AG04449 (cell line): ENCODE measurements around the gene TMEM200C.

Experiments
- CTCF ChIA-PET: fragments of 350-600 bp; formaldehyde crosslinking; extraction: SDS; loops from one replicate; lab custom pipeline; 2021; ENCODE audit warnings: antibody characterized with exemption; lab: Yijun Ruan, JAX
- POLR2A ChIA-PET: fragments of 400-600, 350-600 bp; formaldehyde crosslinking; extraction: SDS; loops from one replicate; lab custom pipeline; 2020; ENCODE audit warnings: antibody characterized with exemption, inconsistent platforms; lab: Yijun Ruan, JAX
- DNase-seq: peaks from one replicate; pipeline ENCODE4 v3.0.0-alpha.2; 2010; ENCODE audit warnings: low read depth, low spot score
- H3K4me3 ChIP-seq: 2 replicates; pipeline ENCODE4 v1.5.1; 2011; ENCODE audit warnings: low read depth, mild to moderate bottlenecking, control low read depth, low read length
- TF ChIP-seq, protein P1 (sequence below): IDR thresholded peaks from one replicate; pipeline ENCODE4 v1.5.1; 2011; ENCODE audit warnings: mild to moderate bottlenecking, moderate library complexity, low read length, control low read depth, inconsistent platforms; ENCODE audit not compliant: insufficient read depth; ENCODE audit errors: missing control alignments

The TMEM200C gene

DNA sequence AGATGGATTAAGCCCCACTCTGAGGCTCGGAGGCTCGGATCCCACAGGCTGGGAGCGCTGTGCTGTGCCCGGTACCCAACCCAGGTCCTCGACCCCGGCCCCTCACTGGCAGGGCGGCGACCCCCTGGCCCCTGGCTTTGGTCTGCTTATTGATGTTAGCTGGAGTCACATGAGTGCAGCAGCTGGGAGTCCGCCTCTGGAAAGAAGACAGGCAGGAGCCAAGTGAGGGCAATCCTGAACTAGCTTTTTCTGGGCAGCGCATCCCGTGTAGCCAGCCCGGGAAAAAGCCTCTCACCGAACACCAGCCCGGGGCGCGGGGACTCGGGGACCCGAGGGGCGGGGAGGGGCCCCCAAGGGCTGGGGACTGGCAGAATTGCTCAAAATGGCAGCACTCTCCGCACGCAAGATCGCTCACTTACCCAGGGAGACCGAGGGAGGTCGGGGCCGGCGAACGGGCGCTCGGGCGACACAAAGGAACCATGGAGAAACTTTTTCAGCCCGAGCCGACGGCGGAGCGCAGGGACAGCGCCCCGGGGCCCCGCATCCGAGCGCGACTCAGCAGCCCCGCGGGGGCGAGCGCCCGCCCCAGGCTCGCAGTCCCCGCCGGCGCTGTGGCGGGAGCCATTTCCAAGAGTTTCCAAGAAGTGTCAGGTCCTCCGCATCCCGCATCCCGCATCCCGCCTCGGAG, 567 bp downstream of the TMEM200C start:
- TF ChIP-seq, protein P1, sequence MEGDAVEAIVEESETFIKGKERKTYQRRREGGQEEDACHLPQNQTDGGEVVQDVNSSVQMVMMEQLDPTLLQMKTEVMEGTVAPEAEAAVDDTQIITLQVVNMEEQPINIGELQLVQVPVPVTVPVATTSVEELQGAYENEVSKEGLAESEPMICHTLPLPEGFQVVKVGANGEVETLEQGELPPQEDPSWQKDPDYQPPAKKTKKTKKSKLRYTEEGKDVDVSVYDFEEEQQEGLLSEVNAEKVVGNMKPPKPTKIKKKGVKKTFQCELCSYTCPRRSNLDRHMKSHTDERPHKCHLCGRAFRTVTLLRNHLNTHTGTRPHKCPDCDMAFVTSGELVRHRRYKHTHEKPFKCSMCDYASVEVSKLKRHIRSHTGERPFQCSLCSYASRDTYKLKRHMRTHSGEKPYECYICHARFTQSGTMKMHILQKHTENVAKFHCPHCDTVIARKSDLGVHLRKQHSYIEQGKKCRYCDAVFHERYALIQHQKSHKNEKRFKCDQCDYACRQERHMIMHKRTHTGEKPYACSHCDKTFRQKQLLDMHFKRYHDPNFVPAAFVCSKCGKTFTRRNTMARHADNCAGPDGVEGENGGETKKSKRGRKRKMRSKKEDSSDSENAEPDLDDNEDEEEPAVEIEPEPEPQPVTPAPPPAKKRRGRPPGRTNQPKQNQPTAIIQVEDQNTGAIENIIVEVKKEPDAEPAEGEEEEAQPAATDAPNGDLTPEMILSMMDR, result no peak
- DNase-seq, result no peak
- ChIA-PET POLR2A (no interaction called here), CTCF (interaction anchor here (1.3 kb wide), 1 partner anchor 15 kb away, joined by 4 read pairs; no protein-coding TSS in a partner anchor)
- H3K4me3 ChIP-seq, result peak overlapping the region; percentile 44

DNA sequence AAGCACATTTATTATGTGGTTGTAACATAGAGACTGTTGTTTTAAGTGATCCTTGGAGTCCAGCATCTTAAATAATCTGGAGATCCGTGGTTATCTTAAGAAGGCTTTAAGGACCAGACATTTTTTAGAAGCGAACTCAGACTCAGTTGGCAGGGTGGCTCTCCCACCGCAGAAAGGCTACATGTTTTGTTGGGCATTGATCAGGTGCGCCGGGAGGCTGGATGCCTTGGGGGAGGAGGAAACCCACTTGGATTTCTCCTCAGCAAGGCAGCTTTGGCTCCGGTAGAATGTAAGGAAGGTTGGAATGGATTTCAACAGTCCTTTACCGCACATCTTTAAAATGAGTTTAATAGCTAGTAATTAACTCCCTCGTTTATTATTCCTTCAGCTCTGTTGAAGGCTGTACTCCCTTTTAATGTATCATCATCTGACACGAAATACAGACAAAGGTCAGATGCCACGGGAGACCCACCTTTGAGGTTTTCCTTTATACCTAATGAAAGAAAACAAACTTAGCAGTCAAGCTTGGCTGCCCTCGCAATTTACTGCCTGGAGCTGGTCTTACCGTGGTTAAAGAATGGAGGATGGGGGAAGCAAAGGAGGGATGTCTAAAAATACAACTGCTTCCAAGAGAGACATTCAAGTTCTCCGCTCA, 1.2 kb downstream of the TMEM200C start:
- POLR2A ChIA-PET, result no interaction called here
- H3K4me3 ChIP-seq, result peak overlapping the region; percentile 44
- TF ChIP-seq, protein P1, result no peak
- CTCF ChIA-PET, result interaction anchor here (1.3 kb wide), 1 partner anchor 14 kb away, joined by 4 read pairs; no protein-coding TSS in a partner anchor
- DNase-seq, result no peak

DNA sequence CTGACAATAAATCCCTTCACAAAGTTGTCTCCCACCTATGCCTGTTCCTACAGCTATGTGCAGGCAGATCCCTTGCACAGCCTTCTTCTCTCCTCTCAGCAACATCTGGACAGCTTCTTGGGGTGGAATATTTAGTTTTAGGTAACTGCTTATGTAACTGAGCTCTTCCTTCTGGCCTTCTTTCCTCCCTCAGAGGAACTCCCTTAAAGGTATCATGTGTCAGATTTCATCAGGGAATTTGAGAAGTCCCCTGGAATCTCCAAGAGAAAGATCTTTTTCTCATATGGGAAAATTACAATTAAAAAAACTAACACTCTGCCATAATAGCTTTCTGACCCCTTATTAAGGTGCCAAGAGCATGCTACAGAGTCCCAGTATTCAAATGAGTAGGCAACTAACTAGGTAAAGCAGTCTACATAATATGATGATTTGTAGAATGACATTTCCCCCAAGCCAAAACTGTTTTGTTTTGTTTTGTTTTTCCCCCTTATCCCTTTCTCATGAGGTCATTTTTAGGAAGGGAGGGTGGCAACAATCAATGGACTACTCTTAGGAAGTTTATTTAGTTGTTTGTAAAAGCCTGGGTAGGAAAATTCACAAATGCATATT, 2.4 kb downstream of the TMEM200C start:
- CTCF ChIA-PET, result interaction anchor here (5.9 kb wide), 1 partner anchor 14 kb away, joined by 45 read pairs; no protein-coding TSS in a partner anchor
- POLR2A ChIA-PET, result no interaction called here
- H3K4me3 ChIP-seq, result no peak overlapping the region
- DNase-seq, result no peak
- TF ChIP-seq, protein P1, result no peak

DNA sequence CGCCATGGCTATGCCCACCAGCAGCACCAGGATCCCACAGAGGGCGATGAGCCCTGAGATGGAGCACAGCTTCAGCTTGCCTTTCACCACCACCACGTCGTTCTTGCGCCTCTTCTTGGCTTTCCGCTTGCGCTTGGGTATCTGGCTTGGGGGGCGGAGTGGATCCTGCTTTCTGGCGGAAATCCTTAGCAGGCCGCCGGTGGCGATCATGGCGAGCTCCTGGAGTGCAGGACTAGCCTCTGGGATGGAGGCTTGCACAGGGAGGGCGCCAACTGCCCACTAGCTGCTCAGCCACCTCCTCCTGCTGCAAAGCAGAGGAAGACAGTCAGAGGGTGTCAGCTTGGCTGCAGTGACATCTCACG, 3.5 kb downstream of the TMEM200C start:
- TF ChIP-seq, protein P1, result no peak
- DNase-seq, result no peak
- ChIA-PET CTCF (interaction anchor here (2.8 to 5.9 kb wide), 2 partner anchors 8 to 13 kb away, joined by 7 to 45 read pairs; no protein-coding TSS in a partner anchor), POLR2A (no interaction called here)
- no peak overlapping the region for H3K4me3 ChIP-seq

DNA sequence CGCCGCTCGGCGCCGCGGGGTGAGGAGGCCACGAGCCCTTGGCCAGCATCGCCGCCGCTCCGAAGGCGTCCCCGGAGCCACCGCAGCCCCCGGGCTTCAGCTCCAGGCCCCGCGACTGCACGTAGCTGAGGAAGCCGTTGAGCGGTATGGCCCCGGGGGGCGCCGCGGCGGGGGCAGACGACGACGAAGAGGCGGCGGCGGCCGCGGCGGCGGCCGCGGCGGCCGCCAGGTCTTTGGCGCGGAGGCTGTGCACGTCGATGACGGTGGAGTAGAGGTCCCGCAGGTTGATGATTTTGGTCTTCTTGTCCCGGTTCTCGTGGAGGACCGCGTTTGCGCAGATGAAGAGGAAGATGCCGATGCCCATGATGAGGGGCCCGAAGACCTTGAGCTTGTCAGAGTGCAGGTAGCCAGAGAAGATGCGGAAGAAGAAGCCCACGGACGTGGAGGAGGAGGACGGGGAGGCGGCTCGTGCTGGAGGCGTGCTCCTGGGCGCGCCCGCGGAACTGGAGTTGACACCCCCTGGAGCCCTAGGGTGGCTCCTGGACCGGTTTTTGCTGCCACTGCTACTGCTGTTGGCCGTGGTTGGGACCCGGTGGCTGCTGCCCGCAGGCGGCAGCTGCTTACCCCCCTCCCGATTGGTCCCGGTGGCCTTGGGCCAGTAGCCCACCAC, 4.0 kb downstream of the TMEM200C start:
- POLR2A ChIA-PET, result no interaction called here
- TF ChIP-seq, protein P1, result no peak
- no peak overlapping the region for H3K4me3 ChIP-seq
- CTCF ChIA-PET, result interaction anchor here (2.8 to 5.9 kb wide), 3 partner anchors 9 to 328 kb away, joined by 7 to 45 read pairs (median 13); no protein-coding TSS in a partner anchor
- no peak for DNase-seq
